Adipose tissue (tissue), 3 donors: ENCODE measurements around the gene FAM174B. TPM values are rescaled to one million over a fixed set of nuclear protein-coding genes. Genes with fewer than 3 reads are reported as not detected.
"Not testable (repeated sequence)": the region's sequence is repeated elsewhere in the genome, so short reads cannot be mapped to it uniquely, and the experiment has no call there.

Source experiments
- H3K27ac ChIP-seq: one replicate; pipeline ENCODE4 v1.5.1; 2013; ENCODE audit warnings: low read depth, low read length
- WGBS, 3 donors: extraction: QIAGEN DNeasy Blood & Tissue Kit; methylation state at CpG; one replicate each; pipeline ENCODE4 v1.1.7; 2013; 5-methylcytosine and 5-hydroxymethylcytosine counted together
- polyA plus RNA-seq, 3 donors: library from polyadenylated mRNA; stranded (reverse); fragments of 200-250 nt; gene quantifications; one replicate each; pipeline ENCODE4 v1.2.3, GENCODE V29; 2013
- donor health status: healthy with polysubstance abuse.
- donor health status: Bipolar disorder and iron deficiency.
- donor health status: healthy.

FAM174B gene
- polyA plus RNA-seq, 3 donors: 4.5 to 50.8 (median 7.8) TPM

DNA sequence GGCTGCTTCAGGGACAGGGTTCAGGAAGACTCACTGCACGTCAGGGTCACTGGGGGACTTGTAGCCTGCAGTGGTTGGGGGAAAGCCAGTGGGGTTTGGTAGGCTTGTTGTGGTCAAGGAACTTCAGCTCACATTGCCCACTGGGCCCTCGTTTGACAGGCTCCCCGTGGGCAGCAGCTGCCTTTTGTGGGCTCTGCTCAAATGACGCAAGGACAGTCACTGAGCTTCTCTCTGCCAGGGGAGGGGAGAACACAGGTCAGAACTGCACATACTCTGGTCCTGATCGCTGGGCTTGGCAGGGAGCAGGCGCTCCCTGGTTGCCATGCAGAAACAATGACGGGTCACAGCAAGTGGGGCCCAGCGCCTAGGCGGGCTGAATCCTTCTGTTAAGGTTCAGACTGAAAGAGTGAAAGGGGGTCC lies 45.5 kb downstream of the FAM174B start:
- WGBS, 3 donors: 87 to 89% (median 88%) methylated on average over 9 of the region's 9 CpGs
- H3K27ac ChIP-seq: no peak overlapping the region

DNA sequence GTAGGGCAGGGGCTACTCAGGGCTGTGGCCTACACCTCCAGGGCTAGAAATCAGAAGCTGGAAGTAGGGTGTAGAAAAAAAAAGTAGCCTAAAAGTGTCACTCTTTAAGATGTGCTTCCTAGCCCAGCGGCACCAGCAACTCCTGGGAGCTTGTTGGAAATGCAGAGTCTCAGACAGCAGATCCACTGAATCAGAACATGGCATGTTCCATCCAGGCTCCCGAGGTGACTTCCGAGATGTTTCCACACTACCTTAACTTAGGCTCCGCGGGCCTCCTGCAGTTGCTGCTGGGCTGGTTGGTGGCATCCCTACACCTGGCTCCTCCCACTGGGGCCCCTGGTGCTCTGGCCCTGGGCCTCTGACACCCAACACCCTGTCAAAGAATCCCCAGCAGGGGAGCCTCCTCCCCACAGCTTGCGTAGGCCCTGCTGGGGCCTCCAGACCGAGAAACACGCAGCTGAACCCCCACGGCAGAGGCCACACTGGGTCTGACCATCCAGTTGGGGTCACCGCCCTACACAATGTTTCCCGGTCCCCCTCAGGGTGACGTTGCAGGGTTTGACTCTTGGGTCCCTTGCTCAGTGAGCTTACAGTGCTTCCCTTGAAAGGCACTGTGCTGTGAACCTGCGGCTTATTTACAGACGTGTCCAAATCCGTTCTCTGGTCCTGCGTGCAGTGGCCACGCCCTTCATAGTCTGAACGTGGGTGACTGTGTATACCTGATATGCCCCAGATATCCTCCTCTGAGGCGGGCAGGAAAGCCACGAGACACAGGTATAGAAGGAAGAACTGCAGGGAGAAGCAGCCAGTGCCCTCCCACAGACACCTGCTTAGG lies 46.5 kb downstream of the FAM174B start:
- 81 to 86% (median 84%) methylated on average over 20 of the region's 20 CpGs for WGBS, 3 donors
- H3K27ac ChIP-seq: no peak overlapping the region

DNA sequence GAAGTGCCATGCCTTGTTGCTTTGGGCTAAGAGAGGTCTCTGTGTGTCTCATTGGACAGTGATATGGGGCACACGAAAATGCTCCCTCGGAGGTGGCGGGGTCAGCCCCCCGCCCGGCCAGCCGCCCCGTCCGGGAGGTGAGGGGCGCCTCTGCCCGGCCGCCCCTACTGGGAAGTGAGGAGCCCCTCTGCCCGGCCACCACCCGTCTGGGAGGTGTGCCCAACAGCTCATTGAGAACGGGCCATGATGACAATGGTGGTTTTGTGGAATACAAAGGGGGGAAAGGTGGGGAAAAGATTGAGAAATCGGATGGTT lies 48.8 kb downstream of the FAM174B start:
- not testable (repeated sequence) for H3K27ac ChIP-seq
- WGBS, 3 donors: 89 to 93% (median 90%) methylated on average over 11 of the region's 15 CpGs

DNA sequence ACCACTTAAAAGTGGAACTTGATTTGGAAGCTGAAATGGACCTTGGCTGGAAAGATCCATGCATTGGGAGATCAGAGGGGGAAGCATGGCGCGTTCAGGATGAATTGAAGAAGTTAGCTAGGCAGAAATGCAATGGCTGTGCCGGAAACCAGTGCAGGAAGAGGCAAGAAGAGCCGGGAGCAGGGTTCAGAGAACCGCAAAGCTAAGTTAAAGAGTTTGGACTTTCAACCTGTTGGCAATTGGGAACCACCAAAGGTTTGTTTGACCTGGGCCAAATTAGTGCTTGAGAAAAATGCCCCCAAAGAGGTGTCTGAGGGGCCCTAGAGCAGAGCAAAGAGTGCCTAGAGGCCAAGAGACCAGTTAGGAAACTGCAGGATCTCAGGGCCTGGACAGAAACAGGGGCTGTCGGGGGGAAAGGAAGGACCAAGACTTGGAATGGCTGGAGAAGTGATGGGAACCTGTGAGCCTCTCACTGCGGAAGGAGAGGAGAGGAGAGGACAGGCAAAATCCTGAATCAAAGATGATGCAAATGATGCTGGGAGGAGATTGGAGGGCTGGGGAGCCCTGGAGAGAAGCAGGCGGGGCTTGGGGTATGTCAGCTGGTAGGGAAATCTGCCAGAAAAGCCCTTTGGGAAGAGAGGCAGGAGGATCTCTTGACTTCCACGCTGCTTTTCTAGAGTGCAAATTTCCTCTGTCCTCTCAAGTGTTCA lies 49.3 kb downstream of the FAM174B start:
- WGBS, 3 donors: 88 to 91% (median 89%) methylated on average over 9 of the region's 9 CpGs
- no peak overlapping the region for H3K27ac ChIP-seq

DNA sequence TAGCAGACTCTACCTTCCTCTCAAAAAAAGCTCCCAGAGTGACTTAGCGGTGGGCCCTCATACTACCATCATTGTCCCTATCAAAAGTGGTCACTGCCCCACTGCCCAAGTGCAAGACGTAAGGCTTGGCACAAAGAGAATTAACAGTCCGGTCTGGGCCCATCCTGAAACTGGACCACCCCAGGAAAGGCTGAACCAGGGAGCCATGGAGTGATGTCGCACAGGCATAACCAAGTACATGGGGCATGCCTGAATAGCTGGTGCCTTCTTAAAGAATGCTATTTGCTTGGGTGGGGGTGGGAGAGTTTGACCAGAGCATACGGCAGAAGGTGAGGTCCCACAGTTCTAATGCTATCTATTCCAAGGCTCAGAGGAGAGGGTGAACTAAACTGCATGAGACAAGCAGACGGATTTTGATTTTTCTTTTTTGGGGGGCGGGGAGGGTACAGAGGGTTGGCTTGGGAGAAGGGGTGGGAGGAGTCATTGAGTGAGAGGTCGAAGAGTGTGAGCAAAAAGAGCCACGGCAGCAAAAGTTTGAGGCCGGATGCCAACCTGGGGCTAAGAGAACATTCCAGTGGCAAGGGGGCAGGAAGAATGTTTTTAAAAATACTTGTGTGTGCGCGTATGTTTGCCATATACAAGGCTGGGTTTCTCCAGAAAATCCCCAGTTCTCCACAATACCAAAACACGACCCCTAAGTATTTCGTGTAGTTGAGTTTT lies 50.2 kb downstream of the FAM174B start:
- no peak overlapping the region for H3K27ac ChIP-seq
- WGBS, 3 donors: 74 to 84% (median 79%) methylated on average over 14 of the region's 14 CpGs

DNA sequence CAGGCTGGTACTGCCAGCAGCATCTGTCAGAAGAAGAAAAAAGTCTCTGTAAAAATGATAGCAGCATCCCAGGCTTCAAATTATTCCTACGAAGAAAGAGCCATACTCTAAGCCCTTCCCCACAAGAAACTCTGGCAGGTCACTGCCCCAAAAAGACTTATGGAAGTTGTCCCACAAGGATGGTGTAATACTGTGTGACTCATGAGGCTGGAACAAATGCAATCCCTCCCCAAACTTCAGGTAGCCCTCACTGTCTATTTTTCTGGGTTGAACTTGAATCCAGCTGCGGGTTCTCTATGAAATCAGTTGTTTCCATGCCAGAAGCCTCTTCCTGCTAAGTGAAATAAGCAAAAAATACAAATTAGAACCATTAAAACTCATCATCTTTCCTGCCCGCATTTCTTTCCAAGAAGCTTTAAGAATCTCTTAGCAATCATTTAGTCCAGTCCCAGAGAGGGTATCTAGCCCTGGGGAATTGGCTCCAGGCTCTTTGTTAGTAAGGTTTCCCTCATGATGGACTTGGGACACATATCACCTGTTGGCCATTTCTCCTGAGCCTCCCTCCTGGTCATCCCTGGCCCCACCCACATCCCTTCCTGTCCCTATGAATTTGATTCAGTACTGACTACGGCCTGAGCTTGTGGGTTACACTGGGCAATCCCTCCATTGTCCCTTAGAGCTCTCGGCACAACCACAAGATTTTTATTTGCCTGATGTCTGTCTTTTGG lies 51.7 kb downstream of the FAM174B start:
- WGBS, 3 donors: 64 to 76% (median 70%) methylated on average over 5 of the region's 5 CpGs
- H3K27ac ChIP-seq: no peak overlapping the region

DNA sequence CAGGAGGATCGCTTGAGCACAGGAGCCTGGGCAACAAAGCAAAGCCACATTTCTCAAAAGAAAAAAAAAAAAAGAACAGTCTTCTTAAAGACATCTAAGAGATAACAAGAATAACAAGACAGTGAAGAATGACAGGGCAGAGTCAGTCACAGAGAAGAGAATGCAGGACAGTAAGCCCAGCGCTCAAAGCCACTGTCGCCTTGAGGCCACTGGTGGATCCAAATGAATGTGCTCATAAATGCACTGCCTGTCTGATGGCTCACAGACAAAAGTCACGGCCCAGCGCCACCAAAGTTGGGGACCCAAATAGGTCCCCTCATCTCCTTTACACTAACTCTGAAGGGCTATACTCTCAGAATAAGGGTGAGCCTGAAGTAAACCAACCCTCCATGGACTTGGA lies 52.3 kb downstream of the FAM174B start:
- WGBS, 3 donors: 94 to 98% (median 97%) methylated on average over 5 of the region's 5 CpGs
- no peak overlapping the region for H3K27ac ChIP-seq

DNA sequence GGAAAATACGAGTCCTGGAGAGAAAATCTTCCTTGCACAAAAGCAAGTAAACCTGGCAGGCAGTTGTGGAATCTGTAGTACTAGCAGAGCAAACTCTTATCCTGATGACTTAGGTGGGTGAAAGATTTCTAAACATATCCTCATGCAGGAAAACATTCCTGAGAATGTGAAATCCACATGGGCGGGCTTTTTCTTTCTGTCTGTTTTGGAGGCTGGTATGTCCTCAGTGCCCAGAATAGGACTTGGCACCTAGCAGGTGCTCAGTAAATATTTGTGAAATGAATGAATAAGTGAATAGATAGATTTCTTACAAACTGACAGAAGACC lies 53.3 kb downstream of the FAM174B start:
- H3K27ac ChIP-seq: no peak overlapping the region
- 78 to 89% (median 86%) methylated on average over 2 of the region's 2 CpGs for WGBS, 3 donors

DNA sequence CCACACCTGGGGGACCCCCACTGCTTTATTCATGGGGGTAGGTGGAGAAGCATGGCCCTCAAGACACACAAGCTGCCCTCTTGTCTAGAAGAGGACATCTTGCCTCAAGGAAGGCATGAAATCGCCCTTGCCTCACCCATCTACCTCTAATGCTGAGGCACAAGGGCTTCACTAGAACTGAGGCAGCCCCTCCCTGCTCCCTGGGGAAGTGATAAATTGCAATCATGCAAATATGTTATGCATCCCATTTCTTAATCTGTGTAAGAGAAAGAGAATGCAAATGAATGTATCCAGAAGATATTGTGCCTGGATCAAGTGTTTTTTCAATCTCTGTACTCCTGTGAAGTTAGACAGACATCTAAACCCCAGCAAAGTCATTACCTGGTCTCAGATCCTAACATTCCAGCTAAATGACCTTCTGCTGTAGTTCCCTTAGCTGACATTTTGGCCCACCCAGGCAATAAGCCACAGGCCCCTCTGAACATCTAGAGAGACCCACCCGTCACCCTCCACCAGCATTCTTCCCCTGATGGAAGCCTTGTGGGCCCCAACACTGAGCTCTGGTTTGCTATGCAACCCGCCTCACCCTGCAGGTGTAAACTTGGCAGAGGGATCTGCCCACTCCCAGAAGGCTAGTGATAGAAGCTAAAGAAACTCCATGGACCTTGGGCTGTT lies 53.8 kb downstream of the FAM174B start:
- H3K27ac ChIP-seq: no peak overlapping the region
- WGBS, 3 donors: 90 to 97% (median 92%) methylated on average over 3 of the region's 3 CpGs

DNA sequence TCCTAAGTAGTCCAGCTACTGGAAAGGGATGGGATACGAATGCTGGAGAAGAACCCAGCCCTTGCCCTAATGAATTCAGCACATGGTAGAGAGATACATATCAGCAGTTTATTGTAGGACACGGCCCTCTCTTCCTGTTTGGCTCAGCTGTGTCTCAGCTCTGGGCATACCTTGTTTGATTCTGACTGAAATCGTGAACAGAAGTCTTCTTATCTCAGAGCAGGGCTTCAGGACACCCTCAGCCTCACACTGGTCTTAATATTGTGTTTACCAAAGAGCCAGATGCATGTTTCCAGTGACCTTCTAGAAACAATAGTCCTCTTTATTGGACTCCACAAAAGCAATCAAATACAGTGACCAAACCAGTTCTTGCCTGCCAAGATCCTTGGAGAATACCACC lies 54.7 kb downstream of the FAM174B start:
- 47 to 61% (median 50%) methylated on average over 3 of the region's 3 CpGs for WGBS, 3 donors
- H3K27ac ChIP-seq: no peak overlapping the region

DNA sequence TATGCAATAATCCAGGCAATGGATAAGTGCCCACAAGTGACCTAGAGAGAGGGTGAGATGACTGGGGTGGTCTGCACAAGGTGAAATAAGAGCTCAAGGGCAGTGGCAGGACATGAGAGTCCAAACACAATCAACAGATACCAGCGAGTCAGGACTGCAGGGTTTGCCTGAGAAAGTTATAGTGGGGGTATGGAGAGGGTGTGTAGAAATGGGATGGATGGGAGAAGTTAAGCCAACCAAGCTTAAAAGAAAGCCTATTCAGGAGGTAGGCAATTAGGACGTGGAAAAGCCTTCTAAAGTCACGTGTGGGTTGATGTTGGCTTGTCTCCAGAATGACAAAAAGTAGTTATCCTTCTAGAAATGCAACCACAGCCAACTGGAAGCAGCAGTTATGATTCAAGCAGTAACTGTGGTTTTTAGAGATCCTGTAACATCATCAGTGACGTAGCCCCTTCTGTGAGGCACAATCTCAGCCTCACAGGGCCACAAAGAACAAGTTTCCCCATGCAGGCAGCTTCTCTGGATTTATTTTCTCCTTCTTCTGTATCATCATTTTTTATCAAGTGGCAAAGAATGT lies 56.1 kb downstream of the FAM174B start:
- WGBS, 3 donors: 25 to 66% (median 36%) methylated on average over 4 of the region's 4 CpGs
- H3K27ac ChIP-seq: no peak overlapping the region

DNA sequence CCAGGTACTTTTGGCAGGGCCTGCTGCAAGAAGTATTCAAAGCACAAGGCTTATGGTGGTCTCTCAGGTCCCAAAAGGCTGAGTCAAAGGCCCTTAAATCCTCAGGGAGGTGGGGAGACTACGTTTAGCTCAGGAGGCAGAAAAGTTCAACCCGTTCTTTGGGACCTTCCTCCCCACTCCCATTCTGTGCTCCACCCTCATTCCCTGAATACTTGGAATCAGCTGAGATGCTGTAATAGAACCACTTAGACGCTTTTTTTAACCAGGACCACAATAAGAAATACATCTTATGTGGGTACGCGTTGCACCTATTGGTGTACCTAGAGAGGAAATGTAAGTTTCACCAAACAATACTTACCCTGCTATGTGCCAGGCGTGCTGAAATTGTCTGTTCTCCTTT lies 58.0 kb downstream of the FAM174B start:
- no peak overlapping the region for H3K27ac ChIP-seq
- 80 to 93% (median 82%) methylated on average over 6 of the region's 6 CpGs for WGBS, 3 donors

DNA sequence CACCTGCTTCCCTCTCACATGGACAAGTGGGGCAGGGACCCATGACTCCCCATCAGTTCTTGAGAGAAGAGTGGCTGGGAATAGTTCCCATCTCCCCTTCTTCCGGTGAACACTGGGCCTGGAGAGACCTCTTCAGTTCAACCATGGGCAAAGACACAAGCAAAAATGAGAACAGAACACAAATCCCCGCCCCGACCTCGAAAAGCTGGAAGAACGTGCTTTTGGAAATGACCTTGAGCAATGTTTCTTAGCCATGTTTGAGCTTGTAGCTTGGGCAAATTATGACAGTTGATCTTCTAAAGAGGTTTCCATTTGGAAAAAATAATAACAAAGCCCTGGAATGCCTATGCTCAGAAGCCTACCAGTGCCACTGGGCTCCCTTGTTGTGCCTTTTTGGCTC lies 59.0 kb downstream of the FAM174B start:
- 79 to 98% (median 95%) methylated on average over 5 of the region's 5 CpGs for WGBS, 3 donors

DNA sequence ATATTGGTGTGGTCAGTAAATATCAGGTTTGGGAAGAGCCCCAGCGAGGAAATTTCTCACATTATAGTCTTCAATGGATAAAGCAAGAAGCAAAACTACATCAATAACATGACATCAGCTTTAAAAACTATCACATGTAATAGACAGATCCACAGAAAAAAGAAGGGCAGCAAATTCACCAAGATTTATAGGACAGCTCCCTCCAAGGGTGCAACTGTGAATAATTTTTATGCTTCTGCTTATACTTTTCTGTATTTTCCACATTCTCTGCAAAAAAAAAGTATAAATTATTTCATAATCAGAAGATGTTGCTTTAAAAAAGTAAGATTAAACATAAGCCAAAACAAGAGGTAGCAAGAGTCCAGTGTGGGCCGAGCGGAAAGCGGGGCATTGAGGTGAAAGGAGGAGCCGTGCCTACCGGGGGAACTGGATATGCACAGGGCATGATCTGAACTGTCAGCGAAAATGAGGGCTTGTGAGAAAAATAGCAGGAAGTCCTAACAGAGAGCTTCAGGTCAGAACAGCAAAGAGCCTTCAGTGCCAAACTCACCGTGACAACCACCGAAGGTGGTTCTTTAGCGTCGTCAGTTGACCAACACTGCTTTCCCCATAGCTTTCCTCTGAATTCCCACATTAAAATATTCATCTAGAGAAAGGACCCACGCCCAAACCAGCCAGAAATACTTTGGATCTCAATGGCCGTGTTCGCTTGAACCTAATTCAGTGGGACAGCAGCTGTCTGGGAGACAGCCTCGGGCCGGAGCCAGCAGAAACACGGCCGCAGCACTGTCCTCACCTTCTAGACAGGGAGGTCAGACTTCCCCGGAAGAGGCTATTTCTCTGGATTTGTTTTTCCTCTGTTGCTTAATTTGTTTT lies 59.8 kb downstream of the FAM174B start:
- WGBS, 3 donors: 78 to 83% (median 79%) methylated on average over 19 of the region's 19 CpGs
- no peak overlapping the region for H3K27ac ChIP-seq

More for the DNA sequence above, 59.0 kb downstream of the FAM174B start:
- no peak overlapping the region for H3K27ac ChIP-seq

DNA sequence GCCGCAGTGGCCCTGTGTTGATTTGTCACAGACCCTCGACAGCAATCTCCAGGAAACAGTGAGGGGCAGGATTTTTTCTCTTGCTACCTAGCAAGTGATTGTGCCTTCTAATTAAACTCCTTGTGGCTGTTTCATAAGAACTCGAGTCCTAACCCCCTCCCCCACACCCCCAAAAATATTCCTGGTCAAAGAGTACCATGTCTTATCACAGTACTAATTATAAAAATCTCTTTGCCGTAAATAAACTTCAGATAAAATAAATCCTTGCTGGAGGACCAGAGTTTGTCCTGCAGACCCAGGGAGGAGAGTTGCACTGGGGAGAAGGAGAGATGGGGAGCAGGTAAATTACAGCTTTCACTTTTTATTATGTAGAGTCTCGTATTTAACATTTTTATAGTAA lies 64.3 kb downstream of the FAM174B start:
- no peak overlapping the region for H3K27ac ChIP-seq
- WGBS, 3 donors: 85 to 87% (median 85%) methylated on average over 5 of the region's 5 CpGs

DNA sequence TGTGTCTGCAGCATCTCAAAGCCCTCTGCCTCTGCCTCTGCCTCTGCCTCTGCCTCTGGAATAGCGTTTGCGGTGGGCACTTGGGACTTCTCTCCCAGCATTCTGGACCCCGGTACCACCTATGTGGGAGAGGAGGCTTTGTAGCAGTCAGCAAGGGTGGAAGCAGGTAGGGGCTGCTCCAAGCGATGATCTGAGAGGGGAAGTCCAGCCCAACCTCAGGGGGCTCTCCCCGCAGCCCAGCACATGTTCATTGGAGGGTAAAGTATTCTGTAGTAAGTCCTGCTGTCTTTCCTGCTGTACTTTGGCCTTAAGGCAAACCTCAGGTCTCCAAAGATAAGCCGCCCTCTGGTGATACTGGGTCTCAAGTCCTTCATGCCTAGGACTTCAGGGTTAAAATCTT lies 68.6 kb downstream of the FAM174B start:
- H3K27ac ChIP-seq: no peak overlapping the region
- WGBS, 3 donors: 91 to 93% (median 91%) methylated on average over 6 of the region's 6 CpGs

DNA sequence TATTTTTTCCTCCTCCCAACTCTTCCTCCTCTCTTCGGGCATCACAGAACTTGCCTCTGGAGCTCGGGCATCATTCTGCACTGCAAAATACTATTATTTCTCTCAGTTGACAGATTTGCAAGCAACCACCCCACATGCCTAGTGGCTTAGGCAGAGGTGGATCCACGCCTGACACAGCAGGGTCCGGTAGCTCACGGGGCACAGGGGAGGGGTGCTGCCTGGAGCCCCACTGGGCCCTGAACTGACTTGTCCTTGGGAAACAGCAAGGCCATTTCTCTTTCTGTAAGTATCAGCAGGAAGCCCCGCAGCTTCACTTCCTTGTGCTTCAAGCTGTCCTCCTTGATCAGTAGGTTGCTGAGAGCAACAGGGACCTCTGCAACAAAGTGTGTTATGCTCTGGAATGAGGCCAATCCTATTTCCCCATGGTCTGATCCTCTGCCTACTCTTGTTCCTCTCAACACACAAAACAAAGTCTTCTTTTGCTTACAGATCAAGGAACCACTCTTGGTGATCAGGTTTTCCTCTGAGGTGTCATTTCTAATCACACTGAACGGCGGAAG lies 69.1 kb downstream of the FAM174B start:
- 85 to 86% (median 86%) methylated on average over 8 of the region's 8 CpGs for WGBS, 3 donors
- no peak overlapping the region for H3K27ac ChIP-seq
